AG10803 (cell line): Measurements from ENCODE around the gene AGPS.
"Not testable (repeated sequence)": the region's sequence is repeated elsewhere in the genome, so short reads cannot be mapped to it uniquely, and the experiment has no call there.

Source experiments
- DNase-seq: peaks from one replicate; pipeline ENCODE4 v3.0.0; 2010; ENCODE audit warnings: low read depth
- H3K4me3 ChIP-seq: 2 replicates; pipeline ENCODE4 v1.5.1; 2011; ENCODE audit warnings: mild to moderate bottlenecking, low read length, control low read depth
- CTCF ChIP-seq: conservative IDR thresholded peaks from 2 replicates; pipeline ENCODE4 v1.5.1; 2011; ENCODE audit warnings: mild to moderate bottlenecking, low read length, control low read depth, inconsistent platforms

The AGPS gene

DNA sequence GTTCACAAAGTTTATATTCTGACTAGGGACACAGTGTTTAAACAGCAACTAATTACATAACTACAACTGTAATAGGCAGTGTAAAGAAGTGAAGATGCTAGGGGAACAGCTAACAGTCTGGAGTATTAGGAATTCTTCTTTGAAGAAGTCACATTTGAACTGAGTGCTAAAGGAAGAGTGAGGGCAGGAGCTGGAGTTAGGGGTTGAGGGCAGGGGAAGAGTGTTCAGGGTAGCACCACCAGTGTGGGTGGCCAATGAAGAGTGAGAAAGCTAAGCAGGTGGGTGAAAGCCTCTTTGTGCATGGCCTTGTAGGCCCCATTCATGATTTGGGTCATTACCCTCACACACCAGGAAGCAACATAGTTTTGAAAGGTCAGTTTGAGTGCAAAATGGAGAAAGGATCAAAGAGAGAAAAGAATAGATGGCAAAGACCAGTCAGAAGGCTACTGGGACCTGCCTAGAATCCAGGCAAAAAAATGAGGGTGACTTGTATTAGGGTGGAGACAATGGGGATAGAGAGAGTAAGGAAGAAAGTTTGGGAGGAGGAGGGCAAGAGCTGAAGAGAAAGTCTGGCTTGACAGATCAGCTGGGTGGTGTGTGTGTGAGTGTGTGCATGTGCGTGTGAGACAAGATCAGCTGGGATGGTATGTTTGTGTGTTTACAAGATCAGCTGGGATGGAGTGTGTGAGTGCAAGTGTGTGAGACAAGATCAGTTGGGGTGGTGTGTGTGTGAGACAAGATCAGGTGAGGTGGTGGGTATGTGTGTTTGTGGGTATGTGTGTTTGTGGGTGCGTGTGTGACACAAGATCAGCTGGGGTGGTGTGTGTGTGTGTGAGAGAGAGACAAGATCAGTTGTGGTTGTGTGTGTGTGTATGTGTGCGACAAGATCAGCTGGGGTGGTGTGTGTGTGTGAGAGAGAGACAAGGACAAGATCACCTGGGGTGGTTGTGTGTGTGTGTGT is 43.6 kb upstream of the AGPS start:
- no peak for DNase-seq
- TF ChIP-seq CTCF = no peak
- H3K4me3 ChIP-seq = no peak overlapping the region

DNA sequence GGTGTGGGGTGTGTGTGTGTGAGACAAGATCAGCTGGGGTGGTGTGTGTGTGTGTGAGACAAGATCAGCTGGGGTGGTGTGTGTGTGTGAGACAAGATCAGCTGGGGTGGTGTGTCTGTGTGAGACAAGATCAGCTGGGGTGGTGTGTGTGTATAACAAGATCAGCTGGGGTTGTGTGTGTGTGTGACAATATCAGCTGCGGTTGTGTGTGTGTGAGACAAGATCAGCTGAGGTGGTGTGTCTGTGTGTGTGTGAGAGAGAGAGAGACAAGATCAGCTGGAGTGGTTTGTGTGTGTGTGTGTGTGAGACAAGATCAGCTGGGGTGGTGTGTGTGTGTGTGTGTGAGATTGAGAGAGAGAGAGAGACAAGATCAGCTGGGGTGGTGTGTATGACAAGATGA is 41.9 kb upstream of the AGPS start:
- not testable (repeated sequence) for DNase-seq, H3K4me3 ChIP-seq

GRCh38 chr2:177351121-177351520 is 41.5 kb upstream of the AGPS start:
- not testable (repeated sequence) for H3K4me3 ChIP-seq, DNase-seq

DNA sequence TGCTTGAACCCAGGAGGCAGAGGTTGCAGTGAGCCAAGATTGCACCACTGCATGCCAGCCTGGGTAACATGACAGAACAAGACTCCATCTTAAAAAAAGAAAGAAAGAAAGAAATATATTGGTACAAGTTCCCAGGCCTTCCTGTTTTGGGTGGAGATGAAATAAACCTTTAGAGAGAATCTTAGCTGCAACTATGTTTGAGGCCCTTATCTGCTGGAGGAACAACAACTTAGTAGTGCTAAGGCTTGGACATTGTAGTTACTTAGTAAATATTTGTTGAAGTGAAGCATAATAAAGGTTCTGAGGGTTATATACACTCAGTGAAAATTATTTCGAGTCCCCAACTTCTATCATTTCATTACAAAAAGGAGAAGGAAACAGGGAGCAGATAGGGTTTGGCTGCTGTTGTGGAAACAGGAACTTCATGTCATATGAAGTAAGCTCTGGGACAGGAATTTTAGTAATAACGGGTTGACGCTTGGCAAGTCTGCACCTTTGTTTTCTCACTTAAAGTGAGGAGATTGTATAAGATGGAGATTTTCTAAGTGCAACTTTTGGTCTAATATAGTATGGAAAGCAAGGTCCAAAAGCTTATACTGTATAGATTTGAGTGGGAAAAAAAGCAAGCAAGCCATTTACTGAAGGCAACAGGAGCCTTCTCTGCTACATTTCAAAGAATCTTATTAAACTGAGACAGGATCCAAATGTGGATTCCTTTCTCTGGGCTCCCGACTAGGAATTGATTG is 40.0 kb upstream of the AGPS start:
- no peak for DNase-seq
- H3K4me3 ChIP-seq = no peak overlapping the region
- TF ChIP-seq CTCF = no peak

DNA sequence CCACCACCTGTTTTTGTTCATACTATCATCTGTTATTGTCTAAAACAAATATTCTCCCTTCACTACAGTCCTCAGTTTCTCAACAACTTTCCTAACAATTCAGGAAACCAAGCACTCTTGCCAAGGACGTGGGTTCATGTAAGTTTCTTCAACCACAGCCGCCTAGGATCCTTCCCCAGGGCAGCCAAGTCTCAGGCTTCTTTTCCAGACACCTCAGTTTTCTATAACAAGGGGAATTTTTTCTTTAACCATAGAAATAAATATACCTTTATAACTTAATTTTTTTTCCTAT is 39.4 kb upstream of the AGPS start:
- peak; percentile 96 for DNase-seq
- no peak for TF ChIP-seq CTCF
- no peak overlapping the region for H3K4me3 ChIP-seq

DNA sequence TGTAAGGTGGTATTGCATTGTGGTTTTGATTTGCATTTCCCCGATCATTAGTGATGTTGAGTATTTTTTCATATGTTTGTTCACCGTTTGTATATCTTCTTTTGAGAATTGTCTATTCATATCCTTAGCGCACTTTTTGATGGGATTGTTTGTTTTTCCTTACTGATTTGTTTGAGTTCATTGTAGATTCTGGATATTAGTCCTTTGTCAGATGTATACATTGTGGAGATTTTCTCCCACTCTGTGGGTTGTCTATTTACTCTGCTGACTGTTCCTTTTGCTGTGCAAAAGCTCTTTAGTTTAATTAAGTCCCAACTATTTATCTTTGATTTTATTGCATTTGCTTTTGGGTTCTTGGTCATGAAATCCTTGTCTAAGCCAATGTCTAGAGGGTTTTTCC is 38.0 kb upstream of the AGPS start:
- H3K4me3 ChIP-seq, DNase-seq: not testable (repeated sequence)

DNA sequence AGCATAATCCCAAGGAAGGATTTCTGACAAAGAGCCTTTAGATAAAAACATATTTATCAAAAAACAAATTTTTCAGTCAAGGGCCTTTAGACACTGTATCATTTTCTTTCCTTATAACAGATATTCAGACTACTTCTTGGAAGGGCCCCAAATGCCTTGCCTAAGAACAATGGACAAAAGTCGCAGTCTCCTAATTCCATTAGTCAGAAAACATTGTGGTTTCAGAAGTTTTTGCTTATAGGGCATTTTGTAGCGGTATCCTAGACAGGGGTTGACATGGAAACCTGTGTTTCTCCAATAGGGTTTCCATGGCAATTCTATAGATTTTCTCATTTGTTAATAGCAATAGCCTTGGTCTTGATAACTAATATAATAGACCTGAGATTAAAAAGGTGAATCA is 36.7 kb upstream of the AGPS start:
- no peak overlapping the region for H3K4me3 ChIP-seq
- peak; percentile 39 for DNase-seq
- TF ChIP-seq CTCF = no peak

GRCh38 chr2:177359836-177360595 is 32.6 kb upstream of the AGPS start:
- H3K4me3 ChIP-seq = no peak overlapping the region

More at GRCh38 chr2:177359836-177360595, 32.6 kb upstream of the AGPS start:
- no peak for TF ChIP-seq CTCF
- no peak for DNase-seq
